Left renal cortex interstitium (tissue), 4 donors: ENCODE results near the gene PML. TPM values are rescaled to one million over a fixed set of nuclear protein-coding genes. Genes with fewer than 3 reads are reported as not detected.

ENCODE experiments used
- DNase-seq, 4 donors: peaks; one replicate each; pipeline ENCODE4 v3.0.0-alpha.2; 2013; ENCODE audit warnings: low read depth in 4 of 4, low spot score in 2 of 4, missing footprints in 1 of 4
- polyA plus RNA-seq, 4 donors: library from polyadenylated mRNA; unstranded; fragments of 120-200 nt; gene quantifications; one replicate each; pipeline ENCODE4 v1.2.1, GENCODE V29; 2013; ENCODE audit not compliant: insufficient read length in 4 of 4

PML gene
- polyA plus RNA-seq, 4 donors, result 24.7 to 38.9 (median 34.8) TPM

- no peak for DNase-seq
Measured at GRCh38 chr15:74006774-74007639, 12.5 kb downstream of the PML start.

DNA sequence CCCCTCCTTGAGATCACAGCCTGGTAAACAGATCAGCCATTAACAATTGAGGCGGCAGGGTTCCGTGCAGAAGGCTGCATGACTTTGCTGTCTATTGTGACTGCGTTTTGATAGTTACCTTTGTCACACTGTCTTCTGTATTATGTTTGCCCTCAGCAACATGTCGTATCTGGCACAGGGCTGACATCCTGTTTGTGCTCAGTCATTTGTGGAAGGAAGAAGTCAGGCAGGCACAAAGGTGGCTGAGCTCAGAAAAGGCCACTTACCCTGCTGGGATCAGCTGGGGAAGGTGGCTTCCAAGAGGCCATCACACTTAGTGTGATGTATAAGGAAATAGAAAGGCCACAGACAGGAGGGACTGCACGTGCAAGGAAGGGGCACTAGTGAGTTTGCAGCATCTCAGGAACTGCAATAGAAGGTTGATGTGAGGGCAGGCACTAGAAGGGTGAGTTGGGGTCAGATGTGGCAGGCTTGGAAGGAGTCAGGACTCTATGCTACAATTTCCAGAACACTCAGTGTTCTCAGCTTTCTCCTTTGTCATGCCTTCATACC is 13.4 kb downstream of the PML start:
- DNase-seq, result no peak

DNA sequence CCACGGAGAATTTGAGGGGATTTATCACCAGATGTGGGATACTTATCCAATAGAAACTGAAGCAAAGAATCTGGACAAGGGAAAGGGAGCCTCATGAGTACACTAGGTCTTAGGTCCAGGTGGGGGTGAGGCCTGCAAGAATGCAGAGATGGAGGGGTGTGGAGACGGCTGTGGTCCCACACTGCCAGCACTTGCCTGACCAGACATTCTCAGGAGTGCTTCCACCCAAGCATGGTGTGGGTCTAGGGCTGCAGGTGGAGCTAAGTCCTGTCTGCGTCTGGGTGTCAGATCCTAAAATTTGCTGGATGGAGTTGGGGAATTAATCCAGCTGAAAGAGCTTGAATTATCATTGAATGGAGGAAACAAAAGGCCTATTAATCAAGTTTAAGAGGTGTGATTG is 14.4 kb downstream of the PML start:
- DNase-seq, result no peak

DNA sequence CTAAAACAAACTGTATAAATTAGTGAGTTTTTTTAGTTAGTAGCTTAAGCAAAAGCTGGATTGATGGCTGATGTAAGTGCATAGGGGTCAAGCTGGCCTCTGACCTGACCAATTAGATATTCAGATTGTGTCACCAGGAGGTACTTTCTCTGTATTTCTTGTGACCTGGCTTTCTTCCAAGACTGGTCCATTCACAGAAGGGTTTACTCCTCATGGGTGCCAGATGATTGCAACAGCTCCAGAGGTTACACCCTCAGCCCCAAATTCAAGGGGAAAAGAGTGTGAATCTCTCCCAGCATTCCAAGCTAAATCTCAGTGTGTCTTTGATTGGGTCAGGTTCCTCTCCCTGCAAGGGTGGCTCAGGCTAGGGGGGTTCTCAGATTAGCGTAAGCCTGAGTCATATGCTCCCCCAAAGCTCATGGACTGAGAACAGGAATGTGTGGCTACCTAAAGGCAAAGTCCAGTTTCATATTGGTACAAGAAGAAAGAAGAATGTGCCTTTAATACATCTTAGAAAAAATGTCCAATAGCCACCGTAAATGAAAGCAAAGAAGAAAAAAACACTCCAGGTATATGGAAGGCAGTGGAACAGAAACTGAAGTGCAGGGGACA is 16.5 kb downstream of the PML start:
- no peak for DNase-seq

- DNase-seq, result peak in 1 of 4 donors; percentile 18
Measured at GRCh38 chr15:74011610-74012009, 17.1 kb downstream of the PML start.

DNA sequence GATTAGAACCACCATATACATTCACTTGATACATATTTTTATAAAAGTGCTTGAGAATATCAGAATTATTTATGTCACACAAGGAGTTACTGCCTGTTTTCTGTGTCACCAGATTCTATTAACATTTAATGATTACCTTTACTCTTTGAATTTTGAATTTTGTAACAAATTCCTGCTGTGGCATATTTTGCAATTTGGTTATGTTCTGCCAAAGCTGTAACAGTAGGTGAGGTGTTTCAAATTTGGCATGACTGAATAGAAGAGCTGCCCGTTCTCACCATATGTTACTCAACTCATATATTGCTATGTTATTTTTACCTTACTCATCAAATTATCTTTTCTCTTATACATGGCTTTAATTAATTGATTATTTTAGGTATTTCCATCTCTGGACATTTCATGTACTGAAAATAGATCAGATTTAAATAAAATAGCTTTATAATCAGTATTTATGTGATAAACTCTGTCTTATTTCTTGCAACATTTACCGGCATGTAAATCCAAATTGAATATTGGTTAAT is 18.9 kb downstream of the PML start:
- no peak for DNase-seq

DNA sequence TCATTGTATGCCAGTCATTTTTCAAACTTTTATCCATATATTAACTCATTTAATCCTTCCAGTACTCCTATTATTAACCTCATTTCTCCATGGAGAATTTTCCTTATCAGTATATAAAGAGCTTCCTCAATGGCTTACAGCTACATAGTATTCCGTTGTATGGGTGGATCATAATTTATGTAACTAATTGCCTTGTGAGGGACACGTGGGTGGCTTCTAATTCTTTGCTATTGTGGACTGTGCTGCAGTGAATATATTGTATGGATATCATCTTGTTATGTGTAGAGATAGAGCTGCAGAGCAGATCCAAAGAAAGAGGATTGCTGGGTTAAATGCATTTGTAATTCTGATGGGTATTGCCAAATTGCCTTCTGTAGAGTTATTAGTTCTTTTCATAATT is 25.2 kb downstream of the PML start:
- no peak for DNase-seq

DNA sequence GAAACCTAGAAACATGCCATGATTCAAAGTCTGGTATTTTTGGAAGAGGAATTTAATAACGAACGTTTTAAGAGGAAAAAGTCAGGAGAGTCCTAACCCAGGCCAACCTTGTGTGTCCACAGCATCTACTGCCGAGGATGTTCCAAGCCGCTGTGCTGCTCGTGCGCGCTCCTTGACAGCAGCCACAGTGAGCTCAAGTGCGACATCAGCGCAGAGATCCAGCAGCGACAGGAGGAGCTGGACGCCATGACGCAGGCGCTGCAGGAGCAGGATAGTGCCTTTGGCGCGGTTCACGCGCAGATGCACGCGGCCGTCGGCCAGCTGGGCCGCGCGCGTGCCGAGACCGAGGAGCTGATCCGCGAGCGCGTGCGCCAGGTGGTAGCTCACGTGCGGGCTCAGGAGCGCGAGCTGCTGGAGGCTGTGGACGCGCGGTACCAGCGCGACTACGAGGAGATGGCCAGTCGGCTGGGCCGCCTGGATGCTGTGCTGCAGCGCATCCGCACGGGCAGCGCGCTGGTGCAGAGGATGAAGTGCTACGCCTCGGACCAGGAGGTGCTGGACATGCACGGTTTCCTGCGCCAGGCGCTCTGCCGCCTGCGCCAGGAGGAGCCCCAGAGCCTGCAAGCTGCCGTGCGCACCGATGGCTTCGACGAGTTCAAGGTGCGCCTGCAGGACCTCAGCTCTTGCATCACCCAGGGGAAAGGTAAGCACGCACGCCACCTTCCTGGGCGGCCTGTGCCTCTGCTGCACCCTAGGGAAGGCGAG is 28.4 kb downstream of the PML start:
- no peak for DNase-seq

DNA sequence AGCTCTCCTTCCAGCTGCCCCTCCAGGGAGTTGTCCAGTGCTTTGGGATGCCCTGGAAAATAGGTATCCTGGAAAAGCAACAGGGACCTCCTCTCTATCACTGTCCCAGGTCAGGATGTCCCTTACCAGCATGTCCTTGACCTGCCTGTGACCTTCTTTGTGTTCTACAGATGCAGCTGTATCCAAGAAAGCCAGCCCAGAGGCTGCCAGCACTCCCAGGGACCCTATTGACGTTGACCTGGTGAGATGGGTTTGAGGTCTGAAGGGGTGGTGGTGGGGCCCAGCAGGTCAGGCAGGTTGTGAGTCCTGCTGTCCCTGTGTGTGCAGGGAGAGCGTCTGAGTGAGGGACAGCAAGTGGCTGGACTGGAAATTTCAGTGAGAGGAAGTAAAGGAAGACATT is 30.2 kb downstream of the PML start:
- no peak for DNase-seq

DNA sequence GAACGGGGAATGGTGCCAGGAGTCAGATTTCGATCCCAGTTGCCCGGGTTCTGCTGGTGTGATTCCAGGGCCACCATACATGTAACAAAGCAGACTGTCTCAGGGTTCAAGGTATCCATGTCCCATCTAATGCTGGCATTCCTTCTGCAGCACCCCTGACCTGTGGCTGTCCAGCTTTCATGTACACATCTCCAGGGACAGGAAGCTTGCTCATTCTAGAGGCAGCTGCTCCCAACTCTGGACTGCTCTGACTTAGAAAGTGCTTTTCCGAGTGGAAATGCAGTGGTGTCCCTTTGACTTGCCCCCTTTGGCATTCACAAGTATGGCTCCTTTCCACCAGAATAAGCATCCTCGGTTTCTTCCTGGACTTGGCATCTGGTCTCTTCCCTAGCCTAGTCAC is 30.9 kb downstream of the PML start:
- no peak for DNase-seq

- no peak for DNase-seq
Measured at GRCh38 chr15:74027688-74028087, 33.2 kb downstream of the PML start.

DNA sequence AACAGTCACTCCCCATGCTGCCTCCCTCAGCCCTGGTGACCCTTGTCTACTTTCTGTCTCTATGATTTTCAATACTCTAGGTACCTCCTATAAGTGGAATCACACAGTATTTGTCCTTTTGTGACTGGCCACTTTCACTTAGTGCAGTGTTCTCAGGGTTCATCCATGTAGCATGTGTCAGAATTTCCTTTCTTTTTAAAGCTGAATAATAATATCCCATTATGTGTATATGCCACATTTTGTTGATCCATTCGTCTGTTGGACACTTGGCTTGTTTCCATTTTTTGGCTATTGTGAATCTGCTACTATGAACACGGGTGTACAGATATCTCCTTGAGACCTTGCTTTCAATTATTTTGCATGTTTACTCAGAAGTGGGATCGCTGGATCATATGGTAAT is 34.1 kb downstream of the PML start:
- DNase-seq, result no peak

GRCh38 chr15:74032046-74032445 is 37.5 kb downstream of the PML start:
- no peak for DNase-seq

DNA sequence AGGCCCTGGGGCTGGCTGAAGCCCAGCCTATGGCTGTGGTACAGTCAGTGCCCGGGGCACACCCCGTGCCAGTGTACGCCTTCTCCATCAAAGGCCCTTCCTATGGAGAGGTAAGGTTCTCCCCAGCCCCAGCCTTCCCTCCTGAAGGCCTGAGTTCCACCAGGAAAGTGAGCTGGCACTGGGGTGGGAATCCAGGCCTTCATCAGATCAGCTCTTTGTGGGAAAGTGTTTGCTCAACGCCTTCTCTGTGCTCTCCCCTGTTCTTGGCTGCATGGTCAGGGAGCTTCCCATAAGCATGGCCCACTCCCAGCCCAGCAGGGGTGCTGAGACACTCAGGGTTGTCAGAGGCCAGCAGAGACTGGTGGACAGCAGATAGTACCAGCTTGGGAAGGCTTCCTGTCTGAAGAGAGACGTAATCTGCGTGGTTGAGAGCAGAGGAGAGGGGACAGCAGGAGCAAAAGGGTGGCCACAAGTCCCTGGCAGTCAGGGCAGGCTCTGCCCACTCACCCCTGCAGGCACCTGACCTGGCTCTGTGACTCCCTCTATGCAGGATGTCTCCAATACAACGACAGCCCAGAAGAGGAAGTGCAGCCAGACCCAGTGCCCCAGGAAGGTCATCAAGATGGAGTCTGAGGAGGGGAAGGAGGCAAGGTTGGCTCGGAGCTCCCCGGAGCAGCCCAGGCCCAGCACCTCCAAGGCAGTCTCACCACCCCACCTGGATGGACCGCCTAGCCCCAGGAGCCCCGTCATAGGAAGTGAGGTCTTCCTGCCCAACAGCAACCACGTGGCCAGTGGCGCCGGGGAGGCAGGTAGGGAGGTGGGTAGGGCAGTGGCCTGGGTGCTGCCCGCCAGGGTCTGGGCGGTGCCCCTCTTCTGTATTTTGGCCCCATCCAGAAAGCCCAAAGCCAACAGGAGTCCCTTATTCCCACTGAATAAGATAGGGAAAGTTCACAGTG is 38.4 kb downstream of the PML start:
- DNase-seq, result no peak

GRCh38 chr15:74034206-74034755 is 39.8 kb downstream of the PML start:
- DNase-seq, result no peak

- no peak for DNase-seq
Measured at GRCh38 chr15:74035121-74036017, 40.9 kb downstream of the PML start.

DNA sequence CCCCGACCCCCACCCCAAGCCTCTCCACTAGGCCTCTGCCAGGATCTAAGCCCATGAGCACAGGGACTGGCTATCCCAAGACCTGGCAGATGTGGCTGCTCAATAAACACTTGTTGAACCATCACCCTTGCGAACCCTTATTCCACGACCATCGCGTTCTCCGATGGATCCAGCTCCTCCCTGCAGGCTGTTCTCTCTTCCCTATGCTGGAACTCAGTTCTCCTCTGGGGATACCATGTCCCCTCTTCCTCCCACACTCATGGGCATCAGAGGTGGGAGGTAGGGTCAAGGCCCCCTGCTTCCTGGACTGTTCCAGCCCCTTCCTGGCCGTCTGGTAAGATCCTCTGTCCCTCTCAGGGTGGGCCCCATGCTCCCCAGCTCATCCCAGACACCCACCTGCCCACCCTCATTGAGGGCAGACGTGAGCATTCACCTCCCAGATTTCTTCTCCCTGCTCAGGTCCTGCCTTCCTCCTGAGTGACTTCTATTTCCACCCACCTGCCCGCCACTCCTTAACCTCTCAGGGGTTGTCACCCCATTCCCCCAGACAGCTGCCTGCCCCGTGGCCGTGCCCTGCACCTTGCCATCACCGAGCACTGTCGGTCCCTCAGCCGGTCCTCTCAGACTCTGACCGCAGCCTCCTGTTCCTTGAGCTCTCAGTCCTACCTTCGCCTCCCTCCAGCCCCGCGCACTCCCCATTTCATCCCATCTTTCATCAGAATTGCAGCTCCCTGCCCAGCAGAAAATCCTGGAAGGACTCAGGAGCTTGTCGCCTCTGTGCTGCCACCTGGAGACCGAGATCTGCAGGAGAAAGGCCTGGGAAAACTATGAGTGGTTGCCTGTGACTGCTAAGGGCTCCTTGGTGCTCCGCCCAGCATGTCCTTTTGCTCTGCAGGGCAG is 42.0 kb downstream of the PML start:
- DNase-seq, result peak in 1 of 4 donors; percentile 71
